Measurements from ENCODE around the gene FAM151A. TPM values are rescaled to one million over a fixed set of nuclear protein-coding genes. Genes with fewer than 3 reads are reported as not detected.
A peak's percentile ranks its signal among the peaks of the same experiment; 100 is the strongest.

Gene FAM151A
- total RNA-seq, 1 experiment from 2014 or later, result not detected

GRCh38 chr1:54569339-54569738 is 54.0 kb downstream of the FAM151A start:
- H3K27ac Mint-ChIP-seq (ENCODE audit: unreplicated experiment), result no peak overlapping the region
- peaks cover 14% of the 10 kb centered on the region for H3K4me1 Mint-ChIP-seq (ENCODE audit: low read depth, unreplicated experiment)
- no peaks in the 10 kb centered on the region for H3K9me3 Mint-ChIP-seq (ENCODE audit: low read depth, unreplicated experiment)
- DNase-seq, result no peak
- no peaks in the 10 kb centered on the region for H3K27me3 Mint-ChIP-seq (ENCODE audit: unreplicated experiment)
- CTCF ChIA-PET, result no interaction called here
- intact Hi-C loops (cut with micrococcal nuclease; ENCODE audit: unreplicated experiment), result no loop called here
- TF ChIP-seq, protein P1, sequence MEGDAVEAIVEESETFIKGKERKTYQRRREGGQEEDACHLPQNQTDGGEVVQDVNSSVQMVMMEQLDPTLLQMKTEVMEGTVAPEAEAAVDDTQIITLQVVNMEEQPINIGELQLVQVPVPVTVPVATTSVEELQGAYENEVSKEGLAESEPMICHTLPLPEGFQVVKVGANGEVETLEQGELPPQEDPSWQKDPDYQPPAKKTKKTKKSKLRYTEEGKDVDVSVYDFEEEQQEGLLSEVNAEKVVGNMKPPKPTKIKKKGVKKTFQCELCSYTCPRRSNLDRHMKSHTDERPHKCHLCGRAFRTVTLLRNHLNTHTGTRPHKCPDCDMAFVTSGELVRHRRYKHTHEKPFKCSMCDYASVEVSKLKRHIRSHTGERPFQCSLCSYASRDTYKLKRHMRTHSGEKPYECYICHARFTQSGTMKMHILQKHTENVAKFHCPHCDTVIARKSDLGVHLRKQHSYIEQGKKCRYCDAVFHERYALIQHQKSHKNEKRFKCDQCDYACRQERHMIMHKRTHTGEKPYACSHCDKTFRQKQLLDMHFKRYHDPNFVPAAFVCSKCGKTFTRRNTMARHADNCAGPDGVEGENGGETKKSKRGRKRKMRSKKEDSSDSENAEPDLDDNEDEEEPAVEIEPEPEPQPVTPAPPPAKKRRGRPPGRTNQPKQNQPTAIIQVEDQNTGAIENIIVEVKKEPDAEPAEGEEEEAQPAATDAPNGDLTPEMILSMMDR (IDR thresholded peaks at IDR 0.05; ENCODE audit: unreplicated experiment), result no peak
- no peak overlapping the region for H3K4me3 Mint-ChIP-seq (ENCODE audit: low read depth, unreplicated experiment)
- no TSS peak for BruUV-seq (replicated peaks)
- peaks cover 8% of the 10 kb centered on the region for H3K36me3 Mint-ChIP-seq (ENCODE audit: insufficient read depth, unreplicated experiment)

DNA sequence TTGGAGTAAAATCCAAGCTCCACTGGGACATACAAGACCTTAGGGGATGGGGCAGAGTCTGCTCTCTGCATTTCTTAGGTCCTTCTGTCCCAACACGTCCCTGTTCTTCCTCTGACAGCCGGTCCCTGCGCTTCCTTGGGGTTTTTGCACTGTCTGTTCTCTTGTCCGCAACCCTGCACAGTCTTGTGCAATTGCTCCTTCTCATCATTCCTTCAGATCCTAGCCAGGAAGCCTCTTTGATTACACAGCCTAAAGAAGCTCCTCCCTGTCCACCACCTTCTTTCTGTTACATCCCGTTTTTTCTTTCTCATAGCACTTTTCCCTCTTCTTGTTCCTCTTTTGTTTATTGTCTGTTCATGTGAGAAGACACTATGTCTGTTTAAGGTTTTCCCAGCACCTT is 55.4 kb downstream of the FAM151A start:
- Mint-ChIP-seq H3K27ac (ENCODE audit: unreplicated experiment) (no peak overlapping the region), H3K4me3 (ENCODE audit: low read depth, unreplicated experiment) (no peak overlapping the region), H3K4me1 (ENCODE audit: low read depth, unreplicated experiment) (peaks cover 16% of the 10 kb centered on the region), H3K27me3 (ENCODE audit: unreplicated experiment) (no peaks in the 10 kb centered on the region), H3K9me3 (ENCODE audit: low read depth, unreplicated experiment) (no peaks in the 10 kb centered on the region), H3K36me3 (ENCODE audit: insufficient read depth, unreplicated experiment) (peaks cover 9% of the 10 kb centered on the region)
- CTCF ChIA-PET, result interaction anchor here (0.7 kb wide), 1 partner anchor 12 kb away, joined by 13 read pairs; no protein-coding TSS in a partner anchor
- TF ChIP-seq, protein P1 (IDR thresholded peaks at IDR 0.05; ENCODE audit: unreplicated experiment), result no peak
- DNase-seq, result no peak
- intact Hi-C loops (cut with micrococcal nuclease; ENCODE audit: unreplicated experiment), result no loop called here
- BruUV-seq (replicated peaks), result no TSS peak

GRCh38 chr1:54566438-54567141 is 56.7 kb downstream of the FAM151A start:
- TF ChIP-seq, protein P1 (IDR thresholded peaks at IDR 0.05; ENCODE audit: unreplicated experiment), result no peak
- Mint-ChIP-seq H3K9me3 (ENCODE audit: low read depth, unreplicated experiment) (no peaks in the 10 kb centered on the region), H3K4me3 (ENCODE audit: low read depth, unreplicated experiment) (no peak overlapping the region), H3K4me1 (ENCODE audit: low read depth, unreplicated experiment) (peaks cover 16% of the 10 kb centered on the region), H3K27ac (ENCODE audit: unreplicated experiment) (no peak overlapping the region), H3K27me3 (ENCODE audit: unreplicated experiment) (no peaks in the 10 kb centered on the region), H3K36me3 (ENCODE audit: insufficient read depth, unreplicated experiment) (peaks cover 9% of the 10 kb centered on the region)
- DNase-seq, result no peak
- CTCF ChIA-PET, result no interaction called here
- intact Hi-C loops (cut with micrococcal nuclease; ENCODE audit: unreplicated experiment), result no loop called here
- no TSS peak for BruUV-seq (replicated peaks)

DNA sequence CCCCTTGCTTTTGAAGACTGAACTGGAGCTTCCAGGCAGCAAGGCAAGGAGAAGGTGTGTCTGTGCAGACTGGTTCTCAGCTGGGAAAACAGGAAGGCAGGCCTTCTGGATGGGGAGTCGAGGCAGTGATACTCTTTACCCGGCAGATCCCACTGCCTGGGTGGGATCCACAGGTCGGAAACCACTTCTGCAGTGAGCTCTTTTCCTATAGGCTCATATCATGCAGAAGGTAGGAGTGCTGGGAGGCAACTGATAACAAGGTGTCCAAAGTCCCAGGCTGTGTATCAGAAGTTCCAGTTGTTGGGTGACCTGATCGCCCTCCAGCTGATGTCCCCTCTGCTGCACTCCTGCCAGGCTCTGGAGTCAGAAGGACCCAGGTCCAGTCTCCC is 58.2 kb downstream of the FAM151A start:
- TF ChIP-seq, protein P1 (IDR thresholded peaks at IDR 0.05; ENCODE audit: unreplicated experiment), result no peak
- H3K36me3 Mint-ChIP-seq (ENCODE audit: insufficient read depth, unreplicated experiment), result peaks cover 9% of the 10 kb centered on the region
- H3K4me1 Mint-ChIP-seq (ENCODE audit: low read depth, unreplicated experiment), result peaks cover 16% of the 10 kb centered on the region
- CTCF ChIA-PET, result no interaction called here
- intact Hi-C loops (cut with micrococcal nuclease; ENCODE audit: unreplicated experiment), result no loop called here
- H3K27ac Mint-ChIP-seq (ENCODE audit: unreplicated experiment), result no peak overlapping the region
- BruUV-seq (replicated peaks), result no TSS peak
- DNase-seq, result no peak
- no peaks in the 10 kb centered on the region for H3K9me3 Mint-ChIP-seq (ENCODE audit: low read depth, unreplicated experiment)
- H3K4me3 Mint-ChIP-seq (ENCODE audit: low read depth, unreplicated experiment), result peak overlapping the region; percentile 72
- H3K27me3 Mint-ChIP-seq (ENCODE audit: unreplicated experiment), result no peaks in the 10 kb centered on the region
